Measurements from ENCODE around the gene KAZN. TPM values are rescaled to one million over a fixed set of nuclear protein-coding genes. Genes with fewer than 3 reads are reported as not detected.
A peak's percentile ranks its signal among the peaks of the same experiment; 100 is the strongest.

KAZN gene
- total and polyA plus RNA-seq, 11 donors: 0.65 to 6.5 (median 2.3) TPM

DNA sequence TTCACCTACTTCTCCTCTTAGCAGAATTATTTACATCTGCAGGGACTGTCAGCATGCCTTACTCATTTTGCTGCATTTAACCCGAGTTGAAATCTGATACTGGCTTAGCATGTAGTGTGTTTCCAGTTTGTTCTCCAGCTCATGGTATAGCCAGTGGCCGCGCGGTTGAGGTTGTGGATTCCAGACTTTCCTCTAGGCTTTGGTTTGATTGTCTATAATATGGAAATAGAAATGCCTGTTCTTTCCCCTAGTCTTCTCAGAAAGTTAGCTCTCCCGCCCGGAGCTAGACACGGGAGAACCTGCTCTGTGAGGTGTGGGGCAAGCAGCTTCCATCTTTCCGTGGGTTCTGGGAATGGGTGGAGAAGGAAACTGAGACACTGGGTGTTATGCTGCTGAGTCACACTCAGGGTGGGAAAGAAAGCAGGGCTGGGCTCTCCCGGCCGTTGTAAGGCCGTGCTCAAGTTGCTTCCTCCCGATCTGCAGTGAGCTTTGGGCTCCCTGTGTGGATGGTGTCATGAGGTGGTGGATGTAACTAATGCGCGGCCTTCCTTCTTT is 348.3 kb downstream of the KAZN start:
- 68 to 81% (median 72%) methylated on average over 14 of the region's 14 CpGs for WGBS, 4 donors
- intact Hi-C loops (cut with DNase I): no loop called here
- TF ChIP-seq, protein P1, sequence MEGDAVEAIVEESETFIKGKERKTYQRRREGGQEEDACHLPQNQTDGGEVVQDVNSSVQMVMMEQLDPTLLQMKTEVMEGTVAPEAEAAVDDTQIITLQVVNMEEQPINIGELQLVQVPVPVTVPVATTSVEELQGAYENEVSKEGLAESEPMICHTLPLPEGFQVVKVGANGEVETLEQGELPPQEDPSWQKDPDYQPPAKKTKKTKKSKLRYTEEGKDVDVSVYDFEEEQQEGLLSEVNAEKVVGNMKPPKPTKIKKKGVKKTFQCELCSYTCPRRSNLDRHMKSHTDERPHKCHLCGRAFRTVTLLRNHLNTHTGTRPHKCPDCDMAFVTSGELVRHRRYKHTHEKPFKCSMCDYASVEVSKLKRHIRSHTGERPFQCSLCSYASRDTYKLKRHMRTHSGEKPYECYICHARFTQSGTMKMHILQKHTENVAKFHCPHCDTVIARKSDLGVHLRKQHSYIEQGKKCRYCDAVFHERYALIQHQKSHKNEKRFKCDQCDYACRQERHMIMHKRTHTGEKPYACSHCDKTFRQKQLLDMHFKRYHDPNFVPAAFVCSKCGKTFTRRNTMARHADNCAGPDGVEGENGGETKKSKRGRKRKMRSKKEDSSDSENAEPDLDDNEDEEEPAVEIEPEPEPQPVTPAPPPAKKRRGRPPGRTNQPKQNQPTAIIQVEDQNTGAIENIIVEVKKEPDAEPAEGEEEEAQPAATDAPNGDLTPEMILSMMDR (IDR thresholded peaks at IDR 0.05): no peak
- TF ChIP-seq POLR2A (IDR thresholded peaks at IDR 0.05): no peak
- Histone ChIP-seq H3K27ac (peak overlapping the region in 8 of 12 donors; percentile 0 to 90 (median 46)), H3K36me3 (no peaks in the 10 kb centered on the region), H3K27me3 (no peaks in the 10 kb centered on the region), H3K4me1 (peaks cover 0 to 51% (median 32%) of the 10 kb centered on the region in 12 donors), H3K4me3 (peak overlapping the region in 1 of 12 donors; percentile 8), H3K9me3 (no peaks in the 10 kb centered on the region)
- DNase-seq: peak in 2 of 5 donors; percentile 37 to 62
- peak in 3 of 4 donors; percentile 47 to 77 (median 60) for ATAC-seq

DNA sequence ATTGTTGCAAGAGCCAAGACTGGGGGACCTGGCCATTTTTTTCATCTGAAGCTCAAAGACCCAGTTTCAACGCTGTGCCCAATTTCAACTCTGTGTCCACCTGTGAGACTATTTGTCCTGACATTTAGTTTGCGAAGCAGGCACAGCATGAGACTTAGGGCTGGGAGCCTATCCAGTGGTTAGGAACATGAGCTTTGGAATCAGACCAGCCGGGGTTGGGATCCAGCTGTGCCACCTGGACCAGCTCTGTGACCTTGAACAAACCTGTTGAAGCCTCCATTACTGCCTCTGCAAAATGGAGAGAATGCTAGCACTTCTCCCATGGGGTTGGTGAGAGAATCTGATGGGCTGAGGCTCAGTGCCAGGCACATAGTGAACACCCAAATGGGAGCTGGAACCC is 348.9 kb downstream of the KAZN start:
- ATAC-seq (no peak), DNase-seq (peak in 1 of 5 donors; percentile 1)
- intact Hi-C loops (cut with DNase I): no loop called here
- Histone ChIP-seq H3K36me3 (no peaks in the 10 kb centered on the region), H3K9me3 (no peaks in the 10 kb centered on the region), H3K27ac (peak overlapping the region in 5 of 12 donors; percentile 0 to 84 (median 18)), H3K4me1 (peaks cover 0 to 46% (median 32%) of the 10 kb centered on the region in 12 donors), H3K27me3 (no peaks in the 10 kb centered on the region), H3K4me3 (no peak overlapping the region)
- WGBS, 4 donors: 79 to 96% (median 93%) methylated on average over 2 to 3 of the region's 3 CpGs
- TF ChIP-seq, protein P1 (IDR thresholded peaks at IDR 0.05): no peak
- TF ChIP-seq POLR2A (IDR thresholded peaks at IDR 0.05): no peak

DNA sequence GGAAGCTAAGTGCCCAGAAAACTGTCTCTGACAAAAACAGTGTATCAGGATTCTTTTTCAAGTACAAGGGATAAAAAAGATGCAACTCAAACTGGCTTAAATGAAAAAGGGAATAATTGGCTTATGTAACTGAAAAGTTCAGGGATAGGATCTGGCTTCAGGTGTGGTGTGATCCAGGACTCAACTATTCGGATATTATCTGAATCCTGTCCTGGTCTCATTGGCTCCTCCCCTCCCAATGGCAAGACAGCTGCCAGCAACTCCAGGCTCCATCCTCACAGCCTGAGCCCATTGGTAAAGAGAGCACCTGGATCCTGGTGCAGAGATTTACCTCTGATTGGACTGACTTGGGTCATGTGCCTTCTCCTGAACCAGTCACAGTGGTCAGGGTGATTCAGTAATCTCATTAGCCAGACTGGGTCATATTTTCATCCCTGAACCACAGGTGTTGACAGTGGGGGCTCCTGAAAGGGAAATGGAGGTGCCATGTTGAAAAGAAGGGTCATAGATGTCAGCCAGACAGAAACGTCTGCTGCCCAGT is 349.7 kb downstream of the KAZN start:
- no peak overlapping the region for H3K4me3 ChIP-seq
- H3K27me3 ChIP-seq: no peaks in the 10 kb centered on the region
- peaks cover 0 to under 1% (median 0%) of the 10 kb centered on the region in 12 donors for H3K9me3 ChIP-seq
- no peak for TF ChIP-seq POLR2A (IDR thresholded peaks at IDR 0.05)
- TF ChIP-seq, protein P1 (IDR thresholded peaks at IDR 0.05): no peak
- ATAC-seq (no peak), DNase-seq (no peak)
- peaks cover 0 to 42% (median 29%) of the 10 kb centered on the region in 12 donors for H3K4me1 ChIP-seq
- no peak overlapping the region for H3K27ac ChIP-seq
- WGBS, 4 donors: 94 to 95% (median 94%) methylated on average over 2 of the region's 2 CpGs
- H3K36me3 ChIP-seq: no peaks in the 10 kb centered on the region
- intact Hi-C loops (cut with DNase I): no loop called here

DNA sequence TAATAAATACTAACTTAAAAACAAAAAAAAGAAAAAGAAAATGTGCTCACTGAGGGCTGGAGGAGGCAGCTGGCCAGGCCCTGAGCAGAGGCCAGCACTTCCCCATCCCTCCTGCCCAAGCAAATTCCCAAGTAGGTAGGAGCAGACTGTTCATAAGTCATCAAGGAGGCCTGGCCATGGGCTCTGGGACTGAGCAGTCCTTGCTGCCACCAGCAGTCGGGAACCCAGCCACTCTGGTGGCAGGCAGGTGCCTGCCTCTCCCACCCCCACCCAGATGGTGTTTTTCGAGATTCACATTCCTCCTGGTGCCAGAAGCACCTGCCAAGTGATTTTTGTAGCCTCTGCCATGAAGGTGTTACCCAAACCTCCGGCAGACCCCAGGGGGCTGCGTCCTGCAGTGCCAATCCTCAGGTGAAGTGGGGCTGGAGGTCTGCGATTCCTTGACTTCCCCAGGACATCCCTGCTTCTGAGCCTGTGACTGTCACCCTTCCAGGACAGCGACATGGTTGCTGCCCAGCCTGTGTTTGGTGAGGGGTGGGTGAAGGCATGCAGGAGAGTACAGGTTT is 350.9 kb downstream of the KAZN start:
- TF ChIP-seq, protein P1 (IDR thresholded peaks at IDR 0.05): no peak
- DNase-seq (peak in 1 of 5 donors; percentile 14), ATAC-seq (no peak)
- Histone ChIP-seq H3K4me3 (no peak overlapping the region), H3K36me3 (no peaks in the 10 kb centered on the region), H3K9me3 (peaks cover 0 to 11% (median 2%) of the 10 kb centered on the region in 12 donors), H3K27me3 (no peaks in the 10 kb centered on the region), H3K27ac (no peak overlapping the region), H3K4me1 (peaks cover 0 to 30% (median 22%) of the 10 kb centered on the region in 12 donors)
- intact Hi-C loops (cut with DNase I): no loop called here
- WGBS, 4 donors: 87 to 90% (median 89%) methylated on average over 5 to 6 of the region's 6 CpGs
